ENCODE measurements around the gene SLAMF9.

Gene SLAMF9

DNA sequence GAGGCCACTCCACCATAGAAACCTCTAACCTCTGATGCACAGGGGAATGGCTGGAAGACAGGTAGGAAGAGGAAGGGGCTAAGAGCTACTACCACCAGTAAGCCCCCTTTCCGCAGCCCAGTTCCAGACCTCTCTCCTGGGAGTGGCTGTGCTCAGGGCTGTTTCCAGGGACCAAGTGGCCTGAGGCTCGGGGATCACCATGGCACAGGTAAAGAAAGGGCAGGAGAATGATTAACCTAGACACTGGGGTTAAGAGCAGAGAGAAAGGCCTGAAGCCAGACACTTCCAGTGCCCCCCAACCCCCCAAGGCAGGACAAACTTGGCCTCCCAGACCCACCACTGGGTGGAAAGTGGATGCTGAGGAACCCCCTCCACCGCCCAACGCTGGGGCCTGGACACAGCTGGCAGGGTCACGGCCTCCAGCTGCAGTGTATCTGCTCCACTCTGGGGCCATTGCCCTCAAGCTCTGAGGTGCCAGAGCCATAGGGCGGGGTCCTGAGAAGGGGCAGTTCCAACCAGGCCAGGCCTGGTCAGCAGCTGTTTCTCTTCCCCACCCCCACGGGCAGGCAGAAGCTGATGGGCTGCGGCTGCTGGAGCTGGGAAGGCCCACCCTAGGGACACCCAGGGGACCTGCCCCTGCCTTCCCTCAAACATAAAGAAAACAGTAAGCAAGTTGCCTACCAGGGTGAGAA, 31.4 kb downstream of the SLAMF9 start:
- peak overlapping the region; percentile 96 for H3K4me3 ChIP-seq (ENCODE audit: low read depth, low read length)
- TF ChIP-seq, protein P1, sequence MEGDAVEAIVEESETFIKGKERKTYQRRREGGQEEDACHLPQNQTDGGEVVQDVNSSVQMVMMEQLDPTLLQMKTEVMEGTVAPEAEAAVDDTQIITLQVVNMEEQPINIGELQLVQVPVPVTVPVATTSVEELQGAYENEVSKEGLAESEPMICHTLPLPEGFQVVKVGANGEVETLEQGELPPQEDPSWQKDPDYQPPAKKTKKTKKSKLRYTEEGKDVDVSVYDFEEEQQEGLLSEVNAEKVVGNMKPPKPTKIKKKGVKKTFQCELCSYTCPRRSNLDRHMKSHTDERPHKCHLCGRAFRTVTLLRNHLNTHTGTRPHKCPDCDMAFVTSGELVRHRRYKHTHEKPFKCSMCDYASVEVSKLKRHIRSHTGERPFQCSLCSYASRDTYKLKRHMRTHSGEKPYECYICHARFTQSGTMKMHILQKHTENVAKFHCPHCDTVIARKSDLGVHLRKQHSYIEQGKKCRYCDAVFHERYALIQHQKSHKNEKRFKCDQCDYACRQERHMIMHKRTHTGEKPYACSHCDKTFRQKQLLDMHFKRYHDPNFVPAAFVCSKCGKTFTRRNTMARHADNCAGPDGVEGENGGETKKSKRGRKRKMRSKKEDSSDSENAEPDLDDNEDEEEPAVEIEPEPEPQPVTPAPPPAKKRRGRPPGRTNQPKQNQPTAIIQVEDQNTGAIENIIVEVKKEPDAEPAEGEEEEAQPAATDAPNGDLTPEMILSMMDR (IDR thresholded peaks at IDR 0.05; ENCODE audit: low read depth, low read length, missing control alignments), result no peak
- no peak for DNase-seq (ENCODE audit: low read depth)

DNA sequence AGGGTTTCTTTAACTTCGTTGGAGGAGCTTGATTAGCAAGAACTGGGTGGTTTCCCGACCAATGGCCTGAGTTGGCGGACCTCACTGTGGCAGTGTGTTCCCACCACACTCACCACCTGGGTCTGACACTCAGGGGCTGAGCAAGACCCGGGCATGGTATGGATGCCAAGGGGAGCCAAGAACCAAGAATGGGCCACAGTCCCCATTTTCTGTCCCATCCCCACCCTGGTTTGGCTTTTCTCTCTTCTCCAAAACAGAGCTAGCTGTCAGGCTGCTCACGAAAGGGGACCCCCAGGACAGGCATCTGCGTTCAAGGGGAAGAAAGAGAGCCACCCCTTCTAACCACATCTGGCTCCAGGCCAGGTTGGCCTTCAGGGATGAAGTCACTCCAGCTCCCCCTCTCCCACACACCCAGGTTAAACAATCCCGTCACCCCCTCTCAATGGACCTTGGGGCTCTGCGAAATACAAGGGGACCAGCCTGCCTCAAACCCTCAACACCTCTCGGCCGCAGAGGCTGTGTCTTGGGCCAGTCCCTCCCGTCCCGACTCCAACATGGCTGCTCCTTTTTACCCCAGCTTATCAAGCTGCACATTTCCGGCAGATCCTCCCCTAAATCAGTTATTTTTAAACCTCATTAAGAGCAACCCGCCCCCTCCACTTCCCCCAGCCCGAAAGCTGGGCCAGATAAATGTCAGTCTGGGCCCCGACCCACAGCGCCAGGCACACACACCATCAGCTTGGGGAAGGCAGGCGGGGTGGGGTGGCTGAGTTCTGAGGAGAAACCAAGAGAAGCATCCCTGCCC, 32.1 kb downstream of the SLAMF9 start:
- peak overlapping the region; percentile 96 for H3K4me3 ChIP-seq (ENCODE audit: low read depth, low read length)
- TF ChIP-seq, protein P1 (IDR thresholded peaks at IDR 0.05; ENCODE audit: low read depth, low read length, missing control alignments), result no peak
- DNase-seq (ENCODE audit: low read depth), result no peak

DNA sequence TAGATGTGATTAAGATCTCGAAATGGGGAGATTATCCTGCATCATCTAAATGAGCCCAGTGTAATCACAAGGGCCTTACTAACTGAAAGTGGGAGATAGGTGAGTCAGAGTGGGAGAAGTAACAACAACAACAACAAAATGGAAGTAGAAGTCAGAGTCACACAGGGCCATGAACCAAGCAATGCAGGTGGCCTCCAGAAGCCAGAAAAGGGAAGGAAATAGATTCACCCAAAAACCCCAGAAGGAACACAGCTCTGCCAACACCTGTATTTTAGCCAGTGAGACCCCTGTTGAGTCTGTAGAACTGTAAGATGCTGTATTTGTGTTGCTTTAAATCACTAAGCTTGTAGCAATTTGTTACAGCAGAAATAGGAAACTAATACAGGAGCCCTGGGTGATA, 32.8 kb downstream of the SLAMF9 start:
- DNase-seq (ENCODE audit: low read depth), result no peak
- H3K4me3 ChIP-seq (ENCODE audit: low read depth, low read length), result peak overlapping the region; percentile 96
- TF ChIP-seq, protein P1 (IDR thresholded peaks at IDR 0.05; ENCODE audit: low read depth, low read length, missing control alignments), result no peak

DNA sequence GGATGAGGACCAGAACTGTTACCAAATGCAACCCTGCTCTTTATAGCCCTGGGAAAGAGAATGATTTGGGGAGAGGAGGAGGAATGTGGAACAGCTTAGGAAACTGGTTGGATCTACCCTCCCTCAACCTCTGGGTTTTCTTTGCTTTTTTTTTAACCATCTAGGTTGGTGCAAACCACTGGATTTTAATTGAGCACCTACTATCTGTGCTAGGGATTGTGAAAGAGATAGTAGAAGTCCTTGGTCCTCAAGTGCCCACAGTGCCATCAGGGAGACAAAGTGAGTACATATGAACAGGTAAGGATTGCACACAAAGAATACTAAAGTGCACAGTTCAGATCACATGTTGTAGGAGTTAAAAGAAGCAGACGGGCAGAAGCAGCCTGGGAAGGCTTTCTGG, 33.4 kb downstream of the SLAMF9 start:
- TF ChIP-seq, protein P1 (IDR thresholded peaks at IDR 0.05; ENCODE audit: low read depth, low read length, missing control alignments), result no peak
- no peak for DNase-seq (ENCODE audit: low read depth)
- no peak overlapping the region; the same call in 1 of the 2 replicates for H3K4me3 ChIP-seq (ENCODE audit: low read depth, low read length)

DNA sequence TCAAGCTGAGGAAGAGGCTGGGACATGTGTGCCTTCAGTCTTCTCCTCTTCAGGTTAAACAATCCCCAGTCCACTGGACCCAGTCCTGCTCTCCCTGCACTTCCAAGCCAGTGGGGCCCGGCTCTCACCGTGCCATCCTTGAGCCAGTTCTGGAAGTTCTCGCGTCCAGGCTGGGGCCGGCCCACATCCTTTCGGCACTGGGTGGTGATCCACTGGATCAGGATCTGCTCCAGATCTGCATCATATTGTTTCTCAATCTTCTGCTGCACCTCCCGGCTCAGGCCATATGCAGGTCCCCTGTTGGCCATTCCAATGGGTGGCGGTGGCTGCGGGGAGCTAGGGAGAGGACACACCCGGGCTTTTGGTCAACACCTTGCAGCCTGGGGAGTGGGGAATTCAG, 33.8 kb downstream of the SLAMF9 start:
- TF ChIP-seq, protein P1 (IDR thresholded peaks at IDR 0.05; ENCODE audit: low read depth, low read length, missing control alignments), result no peak
- no peak overlapping the region for H3K4me3 ChIP-seq (ENCODE audit: low read depth, low read length)
- no peak for DNase-seq (ENCODE audit: low read depth)

DNA sequence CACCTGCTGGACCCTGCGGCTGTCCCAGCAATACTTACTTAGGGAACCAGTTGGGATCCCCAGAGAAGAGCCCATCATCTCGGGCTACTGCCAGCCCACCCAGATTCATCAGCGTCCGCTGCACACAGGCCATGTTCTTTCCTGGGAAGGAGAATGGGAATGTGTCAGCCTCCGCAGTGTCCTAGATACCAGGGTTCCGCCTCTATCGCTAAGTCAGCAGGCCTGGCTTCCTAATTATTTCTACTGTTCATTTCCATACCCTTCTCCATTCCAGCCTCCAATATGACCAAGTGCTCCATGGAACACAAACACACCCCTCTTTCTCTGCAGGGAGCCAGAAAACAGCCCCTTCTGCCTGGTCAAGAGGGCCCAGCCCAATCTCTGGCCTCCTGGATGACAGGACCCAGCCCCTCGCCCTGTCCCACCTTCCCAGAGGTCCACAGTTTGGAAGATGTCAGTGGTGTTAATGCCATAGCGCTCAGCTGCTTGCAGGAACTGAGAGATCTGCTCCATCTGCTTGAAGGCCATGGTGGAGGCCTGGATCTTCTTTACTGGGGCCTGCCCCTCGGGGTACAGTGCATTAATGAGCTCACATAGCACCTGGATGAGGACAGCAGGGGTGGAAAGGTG, 34.7 kb downstream of the SLAMF9 start:
- no peak overlapping the region for H3K4me3 ChIP-seq (ENCODE audit: low read depth, low read length)
- DNase-seq (ENCODE audit: low read depth), result no peak
- TF ChIP-seq, protein P1 (IDR thresholded peaks at IDR 0.05; ENCODE audit: low read depth, low read length, missing control alignments), result no peak

All from GM12864 (cell line).